OCI-LY1 (cell line): Measurements from ENCODE around the gene EFCAB13.
"Not testable (repeated sequence)": the region's sequence is repeated elsewhere in the genome, so short reads cannot be mapped to it uniquely, and the experiment has no call there.

Experiments
- H2AFZ ChIP-seq: fragments of 200-600 bp; sonication (generic), shearing (Covaris generic); 2 replicates; pipeline ENCODE4 v1.6.0; 2014; ENCODE audit warnings: antibody characterized with exemption, mild to moderate bottlenecking, low read length
- H3F3A ChIP-seq: fragments of 200-600 bp; sonication (generic), shearing (Covaris generic); 2 replicates; pipeline ENCODE4 v1.6.0; 2014; ENCODE audit warnings: mild to moderate bottlenecking, antibody characterized with exemption, low read length, moderate library complexity; ENCODE audit not compliant: insufficient read depth
- H3K27ac ChIP-seq: fragments of 200-600 bp; sonication (generic); 2 replicates; pipeline ENCODE4 v1.5.1; 2014; ENCODE audit warnings: low read length, mixed run types, mild to moderate bottlenecking, low read depth; ENCODE audit not compliant: poor library complexity, severe bottlenecking
- H3K27me3 ChIP-seq: fragments of 200-600 bp; sonication (generic); 2 replicates; pipeline ENCODE4 v1.6.0; 2014; ENCODE audit warnings: antibody characterized with exemption, mild to moderate bottlenecking, low read length, moderate library complexity; ENCODE audit not compliant: insufficient read depth
- H3K36me3 ChIP-seq: fragments of 200-600 bp; sonication (generic); 2 replicates; pipeline ENCODE4 v1.6.1; 2014; ENCODE audit warnings: mild to moderate bottlenecking, antibody characterized with exemption, low read length, moderate library complexity, mixed read lengths; ENCODE audit not compliant: insufficient read depth
- H3K4me1 ChIP-seq: fragments of 200-600 bp; sonication (generic); 2 replicates; pipeline ENCODE4 v1.5.1; 2014; ENCODE audit warnings: mild to moderate bottlenecking, low read length, moderate library complexity; ENCODE audit not compliant: insufficient read depth, severe bottlenecking
- H3K4me2 ChIP-seq: fragments of 200-600 bp; sonication (generic), shearing (Covaris generic); 2 replicates; pipeline ENCODE4 v1.6.1; 2014; ENCODE audit warnings: low read length
- H3K4me3 ChIP-seq: fragments of 200-600 bp; sonication (generic); 2 replicates; pipeline ENCODE4 v1.5.1; 2014; ENCODE audit warnings: low read length, low read depth, mild to moderate bottlenecking, mixed read lengths; ENCODE audit not compliant: poor library complexity, severe bottlenecking
- H3K79me2 ChIP-seq: fragments of 200-600 bp; shearing (Covaris generic); 2 replicates; pipeline ENCODE4 v1.6.1; 2016; ENCODE audit warnings: mixed run types, low read length, mixed read lengths; ENCODE audit not compliant: insufficient read depth
- H3K9ac ChIP-seq: fragments of 200-600 bp; sonication (generic), shearing (Covaris generic); 2 replicates; pipeline ENCODE4 v1.6.1; 2014; ENCODE audit warnings: mild to moderate bottlenecking, low read length, mixed read lengths
- H3K9me2 ChIP-seq: fragments of 200-600 bp; sonication (generic), shearing (Covaris generic); 2 replicates; pipeline ENCODE4 v1.6.1; 2014; ENCODE audit warnings: low read depth, mild to moderate bottlenecking, low read length, mixed read lengths
- H3K9me3 ChIP-seq: fragments of 200-600 bp; shearing (Covaris generic); 2 replicates; pipeline ENCODE4 v1.6.1; 2014; ENCODE audit warnings: low read length, mixed read lengths
- H4K20me1 ChIP-seq: fragments of 200-600 bp; sonication (generic), shearing (Covaris generic); 2 replicates; pipeline ENCODE4 v1.6.0; 2016; ENCODE audit warnings: mild to moderate bottlenecking, low read length; ENCODE audit not compliant: insufficient read depth
- CTCF ChIP-seq: fragments of 200-600 bp; sonication (generic), shearing (Covaris generic); IDR thresholded peaks from 2 replicates; pipeline ENCODE4 v1.5.1; 2017; ENCODE audit warnings: mild to moderate bottlenecking, antibody characterized with exemption, low read length, moderate library complexity, mixed read lengths
- EZH2 ChIP-seq: fragments of 200-600 bp; sonication (generic), shearing (Covaris generic); IDR thresholded peaks from 2 replicates; pipeline ENCODE4 v1.8.0; 2017; ENCODE audit warnings: borderline replicate concordance, mixed run types, mild to moderate bottlenecking, antibody characterized with exemption, low read length, moderate library complexity, mixed read lengths

The EFCAB13 gene

GRCh38 chr17:47367257-47367656 is 43.5 kb downstream of the EFCAB13 start:
- H3K27me3 ChIP-seq = no peaks in the 10 kb centered on the region
- no peaks in the 10 kb centered on the region for H3K79me2 ChIP-seq
- H3K9me3 ChIP-seq = no peaks in the 10 kb centered on the region; the same call in 1 of the 2 replicates
- no peaks in the 10 kb centered on the region for H4K20me1 ChIP-seq
- no peak overlapping the region for H3K4me2 ChIP-seq
- H3K27ac ChIP-seq = no peak overlapping the region
- no peaks in the 10 kb centered on the region for H3K9me2 ChIP-seq
- no peak for TF ChIP-seq CTCF
- TF ChIP-seq EZH2 = no peak
- H3K4me3 ChIP-seq = no peak overlapping the region
- no peak overlapping the region for H3K9ac ChIP-seq
- no peaks in the 10 kb centered on the region for H3K4me1 ChIP-seq
- H3F3A ChIP-seq = no peaks in the 10 kb centered on the region; the same call in 1 of the 2 replicates
- H3K36me3 ChIP-seq = peaks cover 4% of the 10 kb centered on the region; the same call in 1 of the 2 replicates
- H2AFZ ChIP-seq = no peak overlapping the region

- H3K9me3 ChIP-seq = peaks cover 8% of the 10 kb centered on the region
- no peaks in the 10 kb centered on the region for H3K4me1 ChIP-seq
- no peaks in the 10 kb centered on the region for H4K20me1 ChIP-seq
- no peak overlapping the region for H2AFZ ChIP-seq
- H3K79me2 ChIP-seq = no peaks in the 10 kb centered on the region
- H3K4me3 ChIP-seq = no peak overlapping the region
- no peaks in the 10 kb centered on the region; the same call in 1 of the 2 replicates for H3F3A ChIP-seq
- no peak for TF ChIP-seq CTCF
- TF ChIP-seq EZH2 = no peak
- H3K9ac ChIP-seq = no peak overlapping the region
- no peak overlapping the region for H3K4me2 ChIP-seq
- H3K36me3 ChIP-seq = no peaks in the 10 kb centered on the region; the same call in 1 of the 2 replicates
- H3K9me2 ChIP-seq = no peaks in the 10 kb centered on the region
- H3K27me3 ChIP-seq = no peaks in the 10 kb centered on the region
- no peak overlapping the region for H3K27ac ChIP-seq
These were observed 44.5 kb downstream of the EFCAB13 start for GRCh38 chr17:47368262-47368661.

- H3K4me2 ChIP-seq, H3K9me3 ChIP-seq, H3K27me3 ChIP-seq, H3F3A ChIP-seq, H2AFZ ChIP-seq, H3K4me1 ChIP-seq, H3K27ac ChIP-seq, H3K9ac ChIP-seq, H4K20me1 ChIP-seq, H3K4me3 ChIP-seq, H3K79me2 ChIP-seq, H3K9me2 ChIP-seq, H3K36me3 ChIP-seq: not testable (repeated sequence)
These were observed 47.1 kb downstream of the EFCAB13 start for GRCh38 chr17:47370899-47371298.

GRCh38 chr17:47373002-47373401 is 49.2 kb downstream of the EFCAB13 start:
- H3F3A ChIP-seq = no peaks in the 10 kb centered on the region; the same call in 1 of the 2 replicates
- no peaks in the 10 kb centered on the region for H3K79me2 ChIP-seq
- no peak overlapping the region for H3K9ac ChIP-seq
- H3K4me3 ChIP-seq = no peak overlapping the region
- no peaks in the 10 kb centered on the region for H3K36me3 ChIP-seq
- H4K20me1 ChIP-seq = no peaks in the 10 kb centered on the region
- H3K27ac ChIP-seq = no peak overlapping the region
- no peaks in the 10 kb centered on the region for H3K27me3 ChIP-seq
- H3K9me3 ChIP-seq = peaks cover 9% of the 10 kb centered on the region
- no peak overlapping the region for H2AFZ ChIP-seq
- no peaks in the 10 kb centered on the region for H3K9me2 ChIP-seq
- no peak for TF ChIP-seq CTCF
- no peak for TF ChIP-seq EZH2
- no peak overlapping the region for H3K4me2 ChIP-seq
- H3K4me1 ChIP-seq = no peaks in the 10 kb centered on the region
